ENCODE results near the gene TRAPPC14. TPM values are rescaled to one million over a fixed set of nuclear protein-coding genes. Genes with fewer than 3 reads are reported as not detected.
A peak's percentile ranks its signal among the peaks of the same experiment; 100 is the strongest.

The TRAPPC14 gene
- total and polyA plus RNA-seq, 9 of the 15 experiments (the other 6 are each of a cell fraction or from before 2014, with no cell fraction given), result 0.42 to 45.9 (median 18.2) TPM

DNA sequence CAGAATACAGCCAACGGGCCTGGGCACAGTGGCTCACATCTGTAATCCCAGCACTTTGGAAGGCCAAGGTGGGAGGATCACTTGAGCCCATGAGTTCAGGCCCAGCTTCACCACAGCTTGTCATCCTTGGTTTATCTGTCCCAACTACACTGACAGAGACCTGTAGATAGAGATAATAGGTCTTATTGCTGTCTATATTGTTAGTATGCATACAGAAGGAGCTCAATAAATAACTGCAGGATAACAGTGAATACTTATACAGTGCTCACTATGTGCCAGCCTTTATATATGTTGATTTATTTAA lies 37.8 kb downstream of the TRAPPC14 start (continued):
- TF ChIP-seq PREB (CRISPR knock-in tag; IDR thresholded peaks at IDR 0.05), result 0 out of 2 replicates have a peak, but pooled peaks have one; percentile 57
- TF ChIP-seq RAD51 (IDR thresholded peaks at IDR 0.05; ENCODE audit: borderline replicate concordance, low read depth), result no peak
- no peak for TF ChIP-seq PYGO2 (tag; IDR thresholded peaks at IDR 0.05)
- no peak for TF ChIP-seq HINFP (tag; conservative IDR thresholded peaks at IDR 0.05; ENCODE audit: low read depth)
- no peak for TF ChIP-seq SETDB1 (IDR thresholded peaks at IDR 0.05; ENCODE audit: low read length)
- TF ChIP-seq, protein P1, sequence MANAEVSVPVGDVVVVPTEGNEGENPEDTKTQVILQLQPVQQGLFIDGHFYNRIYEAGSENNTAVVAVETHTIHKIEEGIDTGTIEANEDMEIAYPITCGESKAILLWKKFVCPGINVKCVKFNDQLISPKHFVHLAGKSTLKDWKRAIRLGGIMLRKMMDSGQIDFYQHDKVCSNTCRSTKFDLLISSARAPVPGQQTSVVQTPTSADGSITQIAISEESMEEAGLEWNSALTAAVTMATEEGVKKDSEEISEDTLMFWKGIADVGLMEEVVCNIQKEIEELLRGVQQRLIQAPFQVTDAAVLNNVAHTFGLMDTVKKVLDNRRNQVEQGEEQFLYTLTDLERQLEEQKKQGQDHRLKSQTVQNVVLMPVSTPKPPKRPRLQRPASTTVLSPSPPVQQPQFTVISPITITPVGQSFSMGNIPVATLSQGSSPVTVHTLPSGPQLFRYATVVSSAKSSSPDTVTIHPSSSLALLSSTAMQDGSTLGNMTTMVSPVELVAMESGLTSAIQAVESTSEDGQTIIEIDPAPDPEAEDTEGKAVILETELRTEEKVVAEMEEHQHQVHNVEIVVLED (CRISPR knock-in tag; IDR thresholded peaks at IDR 0.05), result no peak
- no peak for TF ChIP-seq NR2F6 (CRISPR knock-in tag; IDR thresholded peaks at IDR 0.05)
- TF ChIP-seq EP300 (IDR thresholded peaks at IDR 0.05; ENCODE audit: low read length), result no peak
- no peak for TF ChIP-seq POLR2G (IDR thresholded peaks at IDR 0.05; ENCODE audit: low read depth, low read length)
- TF ChIP-seq PHF8 (IDR thresholded peaks at IDR 0.05; ENCODE audit: borderline replicate concordance, low read length), result no peak
- no peak for TF ChIP-seq FOXK2 (conservative IDR thresholded peaks at IDR 0.05 in 1 of 2, IDR thresholded peaks at IDR 0.05 in 1 of 2; ENCODE audit: low read depth in 2 of 2)
- TF ChIP-seq ZNF695 (CRISPR knock-in tag; IDR thresholded peaks at IDR 0.05), result no peak
- TF ChIP-seq TBP (optimal IDR thresholded peaks at IDR 0.05; ENCODE audit: low read depth, low read length), result no peak
- TF ChIP-seq FOXK1 (CRISPR knock-in tag; IDR thresholded peaks at IDR 0.05; ENCODE audit: borderline replicate concordance), result no peak
